ENCODE measurements around the gene CEND1.

GRCh38 chr11:761526-762108, 28.3 kb downstream of the CEND1 start:
- TF ChIP-seq MXI1 (IDR thresholded peaks at IDR 0.05; ENCODE audit: borderline replicate concordance, low read depth, low read length) (no peak), CTCF (conservative IDR thresholded peaks at IDR 0.05; ENCODE audit: low read depth, low read length) (no peak), POLR2A (IDR thresholded peaks at IDR 0.05; ENCODE audit: low read depth, low read length) (no peak), RCOR1 (IDR thresholded peaks at IDR 0.05; ENCODE audit: insufficient replicate concordance, low read length) (no peak), RAD21 (IDR thresholded peaks at IDR 0.05; ENCODE audit: low read length) (no peak), CHD1 (IDR thresholded peaks at IDR 0.05; ENCODE audit: low read depth, low read length) (no peak), RFX5 (IDR thresholded peaks at IDR 0.05; ENCODE audit: low read depth, low read length) (no peak), USF2 (IDR thresholded peaks at IDR 0.05; ENCODE audit: low read depth, low read length) (no peak), SMC3 (IDR thresholded peaks at IDR 0.05; ENCODE audit: low read depth, low read length) (no peak), NFE2L2 (IDR thresholded peaks at IDR 0.05; ENCODE audit: low read depth, low read length) (no peak), ELK1 (IDR thresholded peaks at IDR 0.05; ENCODE audit: borderline replicate concordance, low read depth, low read length) (no peak), FOS (IDR thresholded peaks at IDR 0.05; ENCODE audit: low read depth, low read length) (no peak), CEBPB (IDR thresholded peaks at IDR 0.05; ENCODE audit: low read depth, low read length) (no peak), BHLHE40 (IDR thresholded peaks at IDR 0.05; ENCODE audit: low read depth, low read length) (no peak)

All from IMR-90 (cell line).